Mucosa of stomach (tissue), 1 donor: ENCODE results near the gene IL1RAPL1.

Source experiments
- H3K27me3 ChIP-seq: one replicate; pipeline ENCODE4 v1.7.0; 2013; ENCODE audit warnings: mild to moderate bottlenecking, low read length; ENCODE audit not compliant: control insufficient read depth, insufficient read depth
- H3K36me3 ChIP-seq: one replicate; pipeline ENCODE4 v1.7.0; 2013; ENCODE audit warnings: low read length; ENCODE audit not compliant: control insufficient read depth, insufficient read depth
- H3K4me1 ChIP-seq: one replicate; pipeline ENCODE4 v1.7.0; 2013; ENCODE audit warnings: mild to moderate bottlenecking, low read length; ENCODE audit not compliant: control insufficient read depth, insufficient read depth
- H3K4me3 ChIP-seq: one replicate; pipeline ENCODE4 v1.7.0; 2013; ENCODE audit warnings: low read length
- H3K9ac ChIP-seq: one replicate; pipeline ENCODE4 v1.7.0; 2013; ENCODE audit warnings: mild to moderate bottlenecking, low read length, moderate library complexity
- H3K9me3 ChIP-seq: one replicate; pipeline ENCODE4 v1.7.0; 2013; ENCODE audit warnings: mild to moderate bottlenecking, low read length, moderate library complexity; ENCODE audit not compliant: control insufficient read depth
- donor health status: Pancreatic carcinoma.

The IL1RAPL1 gene

DNA sequence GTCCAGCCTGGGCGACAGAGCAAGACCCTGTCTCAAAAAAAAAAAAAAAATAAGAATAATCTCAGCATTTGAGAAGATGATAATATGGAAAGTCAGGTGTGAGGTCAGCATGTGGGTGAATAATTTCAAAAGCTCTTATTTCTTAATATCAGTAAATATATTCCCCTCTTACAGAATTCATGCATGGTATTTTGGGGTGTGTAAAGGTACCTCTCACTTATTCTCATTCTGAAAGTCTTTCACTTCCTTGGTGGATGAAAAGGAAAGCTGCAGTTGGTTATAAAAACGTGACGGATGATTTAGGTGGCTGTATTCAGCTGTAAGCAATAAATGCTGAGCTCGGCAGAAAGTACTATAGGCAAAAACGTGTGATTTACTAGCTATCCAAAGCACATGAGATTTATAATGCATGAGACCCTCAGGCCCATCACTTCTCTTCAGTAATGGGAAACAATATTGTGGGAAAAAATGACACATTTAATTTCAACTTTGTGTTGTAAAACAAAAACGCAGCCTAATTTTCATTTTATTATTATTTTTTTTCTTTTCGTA is 1275.0 kb downstream of the IL1RAPL1 start:
- Histone ChIP-seq H3K4me3 (no peak overlapping the region), H3K27me3 (no peaks in the 10 kb centered on the region), H3K4me1 (no peaks in the 10 kb centered on the region), H3K36me3 (no peaks in the 10 kb centered on the region), H3K9ac (no peak overlapping the region), H3K9me3 (no peaks in the 10 kb centered on the region)

DNA sequence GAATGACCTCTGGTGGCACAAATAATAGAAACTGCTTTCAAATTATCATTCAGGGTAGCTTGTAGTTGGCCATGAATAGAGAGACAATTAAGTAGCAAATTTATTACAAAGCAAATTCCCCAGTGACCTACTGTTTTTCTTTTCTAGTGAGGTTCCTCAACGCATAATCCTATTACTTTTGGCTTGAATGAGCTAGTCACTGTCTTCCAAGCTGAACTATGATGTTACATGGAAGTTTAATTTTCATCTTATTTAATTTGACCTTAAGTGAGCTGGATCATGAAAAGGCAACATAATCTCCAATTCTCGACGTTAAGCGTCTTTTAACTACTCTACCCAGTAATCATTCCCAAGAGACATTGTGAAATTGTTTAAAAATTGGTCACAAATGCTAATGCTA is 1280.7 kb downstream of the IL1RAPL1 start:
- Histone ChIP-seq H3K36me3 (no peaks in the 10 kb centered on the region), H3K4me1 (no peaks in the 10 kb centered on the region), H3K9me3 (no peaks in the 10 kb centered on the region), H3K27me3 (no peaks in the 10 kb centered on the region), H3K4me3 (no peak overlapping the region), H3K9ac (no peak overlapping the region)

DNA sequence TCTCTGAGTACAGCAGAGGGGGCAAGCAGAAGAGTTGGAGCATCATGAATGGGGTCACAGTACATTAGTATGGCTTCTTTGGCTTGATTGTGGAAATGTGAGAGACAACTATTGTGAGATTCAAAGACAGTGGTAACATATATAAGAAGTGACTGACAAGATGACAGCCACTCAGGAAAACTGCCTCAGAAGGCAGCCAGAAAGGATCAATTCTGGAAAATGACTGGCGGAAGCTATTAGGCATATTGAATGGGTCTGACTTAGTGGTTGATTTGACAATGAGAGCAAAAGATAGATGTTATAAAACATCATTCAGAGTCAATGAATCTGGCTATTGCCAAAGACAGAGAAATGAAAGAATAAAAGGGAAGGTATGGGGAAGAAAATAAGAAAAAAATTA is 1282.6 kb downstream of the IL1RAPL1 start:
- Histone ChIP-seq H3K4me3 (no peak overlapping the region), H3K9me3 (no peaks in the 10 kb centered on the region), H3K36me3 (no peaks in the 10 kb centered on the region), H3K4me1 (no peaks in the 10 kb centered on the region), H3K27me3 (no peaks in the 10 kb centered on the region), H3K9ac (no peak overlapping the region)

DNA sequence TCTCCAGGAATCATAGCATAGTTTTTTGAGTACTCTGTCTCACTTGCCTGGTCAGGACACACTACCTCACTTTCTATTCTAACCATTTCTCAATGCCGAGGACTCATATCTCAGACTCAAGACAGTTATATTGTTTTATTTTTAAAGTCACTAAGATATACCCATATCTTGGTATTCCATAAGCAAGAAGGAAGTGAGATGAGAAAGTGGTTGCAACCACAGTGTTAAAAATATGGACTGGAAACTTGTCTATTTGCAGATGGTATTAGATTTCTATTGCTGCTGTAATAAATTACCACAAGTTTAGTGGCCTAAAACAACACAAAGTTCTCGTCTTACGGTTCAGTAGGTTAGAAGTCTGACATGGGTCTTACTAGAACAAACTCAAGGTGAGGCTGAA is 1283.4 kb downstream of the IL1RAPL1 start:
- Histone ChIP-seq H3K27me3 (no peaks in the 10 kb centered on the region), H3K9me3 (no peaks in the 10 kb centered on the region), H3K36me3 (no peaks in the 10 kb centered on the region), H3K4me1 (no peaks in the 10 kb centered on the region), H3K4me3 (no peak overlapping the region), H3K9ac (no peak overlapping the region)

DNA sequence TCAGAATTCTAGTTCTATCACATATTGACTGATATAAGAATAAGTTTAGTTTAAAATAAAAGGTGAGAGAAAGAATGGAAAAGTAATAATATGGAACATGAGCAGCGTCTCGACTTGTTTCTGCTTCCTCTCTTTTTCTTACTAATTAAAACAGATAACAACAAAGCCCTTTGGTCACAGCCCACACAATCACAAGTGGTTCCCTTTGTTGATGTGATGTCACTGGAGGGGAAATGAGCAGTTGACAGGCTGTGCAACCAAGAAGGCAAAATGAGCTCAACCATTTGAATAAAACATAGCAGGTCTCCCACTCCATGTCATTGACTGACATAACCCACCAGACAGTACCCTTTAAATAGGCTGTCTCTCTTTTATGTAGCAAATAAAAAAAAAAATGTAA is 1285.6 kb downstream of the IL1RAPL1 start:
- no peaks in the 10 kb centered on the region for H3K27me3 ChIP-seq
- no peak overlapping the region for H3K4me3 ChIP-seq
- no peak overlapping the region for H3K9ac ChIP-seq
- H3K9me3 ChIP-seq, result no peaks in the 10 kb centered on the region
- no peaks in the 10 kb centered on the region for H3K4me1 ChIP-seq
- H3K36me3 ChIP-seq, result no peaks in the 10 kb centered on the region

DNA sequence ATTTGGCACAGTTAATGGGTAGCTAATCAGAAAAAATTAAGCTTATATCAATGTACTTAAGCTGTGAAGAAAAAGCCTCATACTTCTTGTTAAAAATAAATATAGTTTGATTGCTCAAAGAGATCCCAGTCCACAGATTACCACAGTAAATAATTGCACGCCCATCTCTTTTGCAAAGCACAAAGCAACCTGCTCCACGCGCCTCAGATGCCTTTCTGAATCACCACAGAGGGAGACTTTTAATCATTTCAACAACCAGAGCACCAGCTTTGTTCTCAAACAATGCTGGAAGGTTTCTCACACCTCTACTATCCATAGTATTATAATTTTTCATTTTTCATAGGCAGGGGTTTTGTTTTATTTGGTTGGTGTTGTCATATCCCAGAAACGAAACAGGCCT is 1289.5 kb downstream of the IL1RAPL1 start:
- Histone ChIP-seq H3K9ac (no peak overlapping the region), H3K36me3 (no peaks in the 10 kb centered on the region), H3K4me3 (no peak overlapping the region), H3K4me1 (no peaks in the 10 kb centered on the region), H3K27me3 (no peaks in the 10 kb centered on the region), H3K9me3 (no peaks in the 10 kb centered on the region)

DNA sequence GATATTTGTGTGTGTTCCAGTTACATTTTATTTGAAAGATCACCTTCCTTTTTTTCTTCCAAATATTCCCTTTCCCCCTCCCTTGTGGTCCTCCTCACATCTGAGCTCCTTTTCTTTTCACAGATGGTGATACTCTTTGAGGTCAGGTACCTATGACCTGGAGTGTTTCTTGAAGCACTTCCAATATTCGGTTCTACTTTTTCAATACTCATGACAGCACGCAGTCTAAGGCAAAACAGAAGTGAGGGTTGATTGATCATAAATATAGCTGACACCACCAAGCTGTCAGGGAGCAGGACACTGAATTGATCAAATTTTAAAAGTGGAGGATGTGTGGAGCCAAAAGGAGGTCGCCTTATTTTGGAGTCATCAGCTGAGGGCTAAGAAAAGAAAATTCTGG is 1293.7 kb downstream of the IL1RAPL1 start:
- Histone ChIP-seq H3K9me3 (no peaks in the 10 kb centered on the region), H3K4me1 (no peaks in the 10 kb centered on the region), H3K9ac (no peak overlapping the region), H3K36me3 (no peaks in the 10 kb centered on the region), H3K4me3 (no peak overlapping the region), H3K27me3 (no peaks in the 10 kb centered on the region)

DNA sequence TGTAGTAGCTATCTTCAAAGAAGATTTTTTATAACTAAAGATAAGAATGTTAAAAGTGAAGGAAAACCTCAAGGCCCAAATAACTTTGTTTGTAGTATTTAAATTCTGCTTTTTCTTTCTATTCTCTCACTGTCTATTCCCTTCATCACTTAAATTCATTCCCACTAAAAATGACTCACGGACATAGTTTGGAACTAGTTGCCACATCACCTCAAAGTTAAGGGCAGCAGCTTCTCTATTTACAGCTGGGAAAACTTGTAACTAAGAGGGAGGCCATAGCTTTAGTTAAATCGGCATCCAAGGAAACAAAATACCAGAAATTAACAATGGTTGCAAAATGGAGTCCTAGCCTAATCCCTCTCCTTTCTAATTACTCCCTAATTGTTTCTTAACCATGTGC is 1302.8 kb downstream of the IL1RAPL1 start:
- Histone ChIP-seq H3K9ac (no peak overlapping the region), H3K27me3 (no peaks in the 10 kb centered on the region), H3K36me3 (no peaks in the 10 kb centered on the region), H3K9me3 (no peaks in the 10 kb centered on the region), H3K4me1 (no peaks in the 10 kb centered on the region), H3K4me3 (no peak overlapping the region)

DNA sequence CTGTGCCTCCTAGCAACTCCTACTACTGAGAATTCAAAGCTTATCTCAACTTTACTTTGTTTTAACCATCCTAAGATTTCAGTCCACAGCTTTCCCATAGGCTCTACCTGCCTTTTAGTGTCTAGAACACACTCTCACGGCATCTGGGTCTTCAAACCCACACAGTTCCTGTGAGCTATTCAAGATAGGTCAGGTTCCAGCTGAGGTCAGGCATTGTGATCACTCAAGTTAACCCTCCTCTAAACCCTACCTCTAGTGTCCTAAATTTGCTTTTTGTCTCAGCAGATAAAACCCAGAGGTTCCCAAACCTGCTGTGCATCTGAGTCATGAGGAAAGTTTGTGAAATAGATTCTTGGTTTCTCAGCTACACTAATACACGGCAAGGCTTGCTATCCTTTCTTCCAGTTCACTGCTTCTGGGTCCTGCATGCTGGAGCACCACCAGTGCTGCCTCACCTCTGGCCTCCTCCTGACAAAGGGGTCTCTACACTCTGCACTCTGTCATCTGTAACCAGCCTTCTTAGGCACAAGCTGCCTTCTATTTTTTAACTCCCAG is 1303.5 kb downstream of the IL1RAPL1 start:
- Histone ChIP-seq H3K4me1 (no peaks in the 10 kb centered on the region), H3K36me3 (no peaks in the 10 kb centered on the region), H3K9me3 (no peaks in the 10 kb centered on the region), H3K27me3 (no peaks in the 10 kb centered on the region), H3K9ac (no peak overlapping the region), H3K4me3 (no peak overlapping the region)

DNA sequence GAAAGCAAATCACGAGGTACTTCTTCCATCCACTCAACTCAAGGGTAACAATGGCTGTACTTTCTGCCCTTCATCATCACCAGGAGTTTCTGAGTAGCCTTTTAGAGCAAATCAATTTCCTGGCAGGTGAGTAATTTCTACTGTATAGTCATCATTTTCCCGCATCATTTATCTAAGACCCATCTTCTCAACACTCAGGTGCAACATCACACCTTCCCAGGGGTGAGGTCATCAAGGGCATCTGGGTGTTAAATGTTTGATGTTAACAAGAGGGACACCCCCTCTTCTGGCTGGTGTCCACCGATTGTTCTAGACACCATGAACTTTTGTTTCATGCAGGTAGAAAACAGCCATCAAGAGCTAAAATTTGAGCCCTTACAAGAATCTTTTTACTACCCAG is 1314.8 kb downstream of the IL1RAPL1 start:
- Histone ChIP-seq H3K4me1 (no peaks in the 10 kb centered on the region), H3K4me3 (no peak overlapping the region), H3K9me3 (no peaks in the 10 kb centered on the region), H3K27me3 (no peaks in the 10 kb centered on the region), H3K9ac (no peak overlapping the region), H3K36me3 (no peaks in the 10 kb centered on the region)

DNA sequence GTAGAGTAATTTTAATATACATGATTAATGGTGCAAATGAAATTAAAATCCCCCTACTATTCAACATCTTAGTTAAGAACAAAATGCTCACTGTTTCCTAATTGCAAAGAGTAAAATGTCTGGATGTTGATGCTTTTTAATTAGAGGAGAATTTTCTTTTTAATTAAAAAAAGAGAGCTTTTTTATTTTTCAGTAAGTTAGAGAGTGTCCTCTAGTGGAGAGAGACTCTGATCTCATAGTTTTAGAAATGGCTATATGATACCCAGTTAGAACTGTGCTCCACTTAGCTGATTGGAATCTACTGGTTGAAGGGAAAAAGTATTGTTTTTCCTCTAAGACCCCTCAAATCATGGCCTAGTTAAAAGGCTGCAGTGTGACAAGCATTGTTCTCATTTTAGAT is 1316.1 kb downstream of the IL1RAPL1 start:
- H3K36me3 ChIP-seq, result no peaks in the 10 kb centered on the region
- H3K4me3 ChIP-seq, result no peak overlapping the region
- no peaks in the 10 kb centered on the region for H3K27me3 ChIP-seq
- no peaks in the 10 kb centered on the region for H3K4me1 ChIP-seq
- H3K9me3 ChIP-seq, result no peaks in the 10 kb centered on the region
- no peak overlapping the region for H3K9ac ChIP-seq

DNA sequence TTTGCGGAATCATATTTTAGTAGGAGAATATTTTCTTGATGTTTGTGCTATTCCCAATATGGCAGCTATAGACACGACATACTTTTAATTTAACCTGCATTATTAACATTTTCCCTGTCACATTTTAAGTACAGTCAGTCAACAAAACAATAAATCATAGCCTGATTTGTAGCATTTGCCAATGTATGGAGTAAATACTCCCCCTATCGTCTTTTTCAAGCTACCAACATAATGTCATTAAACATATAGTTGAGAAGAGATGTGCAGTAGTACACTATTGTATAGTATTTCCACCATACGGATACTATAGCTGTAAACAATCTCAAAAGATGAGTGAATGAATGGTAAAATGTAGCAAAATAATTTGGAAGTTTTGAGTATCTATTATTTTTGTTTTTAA is 1324.4 kb downstream of the IL1RAPL1 start:
- Histone ChIP-seq H3K36me3 (no peaks in the 10 kb centered on the region), H3K27me3 (no peaks in the 10 kb centered on the region), H3K9ac (no peak overlapping the region), H3K9me3 (no peaks in the 10 kb centered on the region), H3K4me3 (no peak overlapping the region), H3K4me1 (no peaks in the 10 kb centered on the region)

DNA sequence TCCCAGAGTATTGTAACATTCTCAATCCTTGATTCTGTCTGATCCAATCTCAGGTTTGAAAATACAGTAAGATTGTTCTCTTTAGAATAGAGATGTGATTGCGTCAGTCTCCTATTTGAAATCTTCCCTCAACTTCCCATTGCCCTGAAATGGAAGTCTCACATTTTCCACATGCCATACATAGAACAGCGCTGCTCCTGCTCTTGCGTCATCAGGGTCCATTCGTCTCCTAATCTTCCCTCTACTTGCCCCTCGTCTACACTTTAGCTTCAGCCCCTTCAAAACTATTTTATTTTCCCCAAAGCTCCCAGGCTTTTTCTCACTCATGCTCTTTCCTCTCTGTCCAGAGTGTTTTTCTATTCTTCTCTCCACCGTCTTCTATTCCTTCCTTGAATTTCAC is 1326.4 kb downstream of the IL1RAPL1 start:
- H3K4me1 ChIP-seq, result no peaks in the 10 kb centered on the region
- H3K4me3 ChIP-seq, result no peak overlapping the region
- no peaks in the 10 kb centered on the region for H3K36me3 ChIP-seq
- H3K27me3 ChIP-seq, result no peaks in the 10 kb centered on the region
- no peak overlapping the region for H3K9ac ChIP-seq
- H3K9me3 ChIP-seq, result no peaks in the 10 kb centered on the region
